ENCODE measurements around the gene COMMD10.

GRCh38 chr5:116035123-116035522 is 49.7 kb upstream of the COMMD10 start:
- TF ChIP-seq POLR2A (IDR thresholded peaks at IDR 0.05) (no peak), CTCF (IDR thresholded peaks at IDR 0.05) (no peak)

Measured in adrenal gland (tissue), 5 donors.